Measurements from ENCODE around the gene SOX11.

The SOX11 gene

GRCh38 chr2:5723791-5724735, 31.9 kb downstream of the SOX11 start:
- no peak for DNase-seq (ENCODE audit: low spot score)

- DNase-seq (ENCODE audit: low spot score): no peak
Observed at GRCh38 chr2:5725072-5725471, 32.9 kb downstream of the SOX11 start.

GRCh38 chr2:5725794-5726463, 33.7 kb downstream of the SOX11 start:
- no peak for DNase-seq (ENCODE audit: low spot score)

- no peak for DNase-seq (ENCODE audit: low spot score)
Observed at GRCh38 chr2:5727235-5727634, 35.1 kb downstream of the SOX11 start.

GRCh38 chr2:5729416-5729815, 37.2 kb downstream of the SOX11 start:
- DNase-seq (ENCODE audit: low spot score): no peak

GRCh38 chr2:5730386-5730785, 38.2 kb downstream of the SOX11 start:
- DNase-seq (ENCODE audit: low spot score): no peak

GRCh38 chr2:5734859-5735520, 42.8 kb downstream of the SOX11 start:
- no peak for DNase-seq (ENCODE audit: low spot score)

GRCh38 chr2:5735521-5735861, 43.3 kb downstream of the SOX11 start:
- no peak for DNase-seq (ENCODE audit: low spot score)

- DNase-seq (ENCODE audit: low spot score): no peak
Observed at GRCh38 chr2:5736050-5736449, 43.9 kb downstream of the SOX11 start.

- DNase-seq (ENCODE audit: low spot score): no peak
Observed at GRCh38 chr2:5736886-5737285, 44.7 kb downstream of the SOX11 start.

GRCh38 chr2:5740053-5740452, 47.9 kb downstream of the SOX11 start:
- DNase-seq (ENCODE audit: low spot score): no peak

- no peak for DNase-seq (ENCODE audit: low spot score)
Observed at GRCh38 chr2:5740817-5741216, 48.6 kb downstream of the SOX11 start.

- no peak for DNase-seq (ENCODE audit: low spot score)
Observed at GRCh38 chr2:5741242-5741641, 49.1 kb downstream of the SOX11 start.

- no peak for DNase-seq (ENCODE audit: low spot score)
Observed at GRCh38 chr2:5742126-5742525, 49.9 kb downstream of the SOX11 start.

GRCh38 chr2:5748391-5748790, 56.2 kb downstream of the SOX11 start:
- no peak for DNase-seq (ENCODE audit: low spot score)

GRCh38 chr2:5748946-5749345, 56.8 kb downstream of the SOX11 start:
- no peak for DNase-seq (ENCODE audit: low spot score)

GRCh38 chr2:5749347-5749746, 57.2 kb downstream of the SOX11 start:
- DNase-seq (ENCODE audit: low spot score): no peak
